Suprapubic skin (tissue), 3 donors: ENCODE measurements around the gene SMARCC1.

ENCODE experiments used
- POLR2A ChIP-seq, 2 donors: fragments of 450-650 bp; IDR thresholded peaks; one replicate each; pipeline ENCODE4 v1.6.1; 2017; ENCODE audit warnings: antibody characterized with exemption in 2 of 2, mild to moderate bottlenecking in 2 of 2, moderate library complexity in 2 of 2
- TF ChIP-seq, protein P1 (sequence below), 2 donors: fragments of 200-600 bp in 1 of 2; fragments of 450-650 bp in 1 of 2; sonication (generic) in 1 of 2; IDR thresholded peaks; one replicate each; pipeline ENCODE4 v1.5.1; 2016 to 2019; ENCODE audit warnings: antibody characterized with exemption in 2 of 2, mild to moderate bottlenecking in 1 of 2, moderate library complexity in 1 of 2

DNA sequence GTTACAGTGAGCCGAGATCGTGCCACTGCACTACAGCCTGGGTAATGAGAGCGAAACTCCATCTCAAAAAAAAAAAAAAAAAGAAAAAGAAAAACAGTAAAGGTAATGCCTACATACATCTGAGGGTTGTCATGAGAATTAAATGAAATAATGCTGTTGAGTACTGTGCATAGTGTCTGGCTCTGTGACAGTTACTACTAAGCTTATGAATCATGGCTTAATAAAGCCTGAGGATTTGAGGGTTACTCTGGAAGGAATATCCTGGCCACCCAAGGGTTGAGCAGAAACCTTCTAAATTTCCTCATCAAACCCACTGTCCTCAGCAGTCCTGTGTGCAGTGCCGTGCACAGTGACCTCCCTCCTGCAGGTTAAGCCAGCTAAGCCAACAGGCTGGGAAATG is 241.4 kb downstream of the SMARCC1 start:
- no peak for TF ChIP-seq POLR2A (IDR thresholded peaks at IDR 0.05)
- TF ChIP-seq, protein P1, sequence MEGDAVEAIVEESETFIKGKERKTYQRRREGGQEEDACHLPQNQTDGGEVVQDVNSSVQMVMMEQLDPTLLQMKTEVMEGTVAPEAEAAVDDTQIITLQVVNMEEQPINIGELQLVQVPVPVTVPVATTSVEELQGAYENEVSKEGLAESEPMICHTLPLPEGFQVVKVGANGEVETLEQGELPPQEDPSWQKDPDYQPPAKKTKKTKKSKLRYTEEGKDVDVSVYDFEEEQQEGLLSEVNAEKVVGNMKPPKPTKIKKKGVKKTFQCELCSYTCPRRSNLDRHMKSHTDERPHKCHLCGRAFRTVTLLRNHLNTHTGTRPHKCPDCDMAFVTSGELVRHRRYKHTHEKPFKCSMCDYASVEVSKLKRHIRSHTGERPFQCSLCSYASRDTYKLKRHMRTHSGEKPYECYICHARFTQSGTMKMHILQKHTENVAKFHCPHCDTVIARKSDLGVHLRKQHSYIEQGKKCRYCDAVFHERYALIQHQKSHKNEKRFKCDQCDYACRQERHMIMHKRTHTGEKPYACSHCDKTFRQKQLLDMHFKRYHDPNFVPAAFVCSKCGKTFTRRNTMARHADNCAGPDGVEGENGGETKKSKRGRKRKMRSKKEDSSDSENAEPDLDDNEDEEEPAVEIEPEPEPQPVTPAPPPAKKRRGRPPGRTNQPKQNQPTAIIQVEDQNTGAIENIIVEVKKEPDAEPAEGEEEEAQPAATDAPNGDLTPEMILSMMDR (IDR thresholded peaks at IDR 0.05): no peak
